GM19193 (cell line): ENCODE measurements around the gene GSDMA.

Experiments used
- POLR2A ChIP-seq: IDR thresholded peaks from 4 replicates; pipeline ENCODE4 v1.6.1; 2011; ENCODE audit not compliant: insufficient read depth, insufficient read length; ENCODE audit errors: extremely low read depth

Gene GSDMA

DNA sequence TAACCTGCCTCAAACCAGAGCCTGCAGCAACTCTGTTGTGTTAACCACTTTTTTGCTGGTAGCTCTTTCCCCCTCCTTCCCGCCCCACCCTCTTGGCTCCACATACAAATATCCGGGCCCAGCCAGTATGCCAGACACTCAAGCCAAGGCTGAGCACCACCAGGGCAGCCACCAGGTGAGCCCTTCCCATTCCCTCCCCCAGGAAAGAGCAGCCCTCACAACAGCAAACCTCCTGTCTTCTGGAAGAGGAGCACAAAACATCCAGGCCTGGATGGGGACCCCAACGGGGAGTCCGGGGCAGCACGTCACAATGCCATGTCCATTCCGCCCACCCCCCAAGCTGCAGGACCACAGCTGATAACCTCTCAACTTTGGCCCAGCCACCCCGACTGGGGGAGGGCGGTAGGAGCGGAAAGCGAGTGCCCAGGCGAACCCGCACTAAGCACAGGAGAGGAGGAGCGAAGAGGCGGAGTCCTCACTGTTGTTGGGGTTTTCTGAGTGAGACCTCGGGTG is 36.2 kb upstream of the GSDMA start:
- peak; percentile 59 for TF ChIP-seq POLR2A

DNA sequence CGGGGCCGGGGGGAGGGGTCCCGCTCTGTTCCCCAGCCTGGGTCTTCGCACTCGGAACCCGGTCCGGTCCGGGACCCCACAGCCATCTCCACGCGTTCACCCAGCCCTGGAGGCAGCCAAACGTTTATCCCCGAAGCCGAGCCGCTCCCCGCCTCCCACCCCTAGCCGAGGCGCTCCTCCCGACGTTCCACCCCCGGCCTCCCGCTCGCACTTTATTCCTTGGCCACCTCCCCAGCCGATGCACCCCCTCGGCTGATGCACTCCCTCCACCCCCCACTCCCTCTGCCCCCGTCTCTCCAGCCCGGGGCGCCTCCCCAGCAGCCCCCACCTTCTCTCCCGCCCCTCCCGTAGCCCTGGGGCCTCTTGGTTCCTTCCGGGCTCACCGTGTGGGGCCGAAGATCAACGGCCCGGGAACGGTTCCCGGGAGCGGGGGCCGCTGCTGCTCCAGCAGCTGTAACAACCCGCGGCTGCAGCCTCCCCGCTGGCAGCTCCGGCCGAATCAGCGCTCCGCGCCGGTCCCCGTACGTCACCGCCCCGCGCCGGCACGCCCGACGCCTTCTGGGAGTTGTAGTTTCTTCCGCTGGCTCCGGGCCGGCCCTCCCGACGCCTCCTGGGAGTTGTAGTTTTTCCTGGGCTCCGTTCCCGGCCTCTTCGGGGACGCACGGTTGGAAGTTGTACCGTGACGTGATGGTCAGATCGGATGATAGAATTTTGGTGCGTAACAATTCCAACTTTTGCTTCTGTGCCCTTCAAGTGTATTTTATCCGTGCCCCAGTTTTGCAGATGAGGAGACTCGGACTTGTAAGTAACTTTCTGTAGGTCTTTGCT is 35.5 kb upstream of the GSDMA start, which contains the start of the genes LRRC3C and ORMDL3:
LRRC3C (plus strand) TSS at position 632 of the 828 bp plus-strand sequence. CDS start 13,792 bp downstream, outside the sequence.
ORMDL3 (minus strand) TSS at position 501 of the 828 bp plus-strand sequence. CDS start 3,398 bp downstream, outside the sequence.
- peak; percentile 73 for TF ChIP-seq POLR2A

DNA sequence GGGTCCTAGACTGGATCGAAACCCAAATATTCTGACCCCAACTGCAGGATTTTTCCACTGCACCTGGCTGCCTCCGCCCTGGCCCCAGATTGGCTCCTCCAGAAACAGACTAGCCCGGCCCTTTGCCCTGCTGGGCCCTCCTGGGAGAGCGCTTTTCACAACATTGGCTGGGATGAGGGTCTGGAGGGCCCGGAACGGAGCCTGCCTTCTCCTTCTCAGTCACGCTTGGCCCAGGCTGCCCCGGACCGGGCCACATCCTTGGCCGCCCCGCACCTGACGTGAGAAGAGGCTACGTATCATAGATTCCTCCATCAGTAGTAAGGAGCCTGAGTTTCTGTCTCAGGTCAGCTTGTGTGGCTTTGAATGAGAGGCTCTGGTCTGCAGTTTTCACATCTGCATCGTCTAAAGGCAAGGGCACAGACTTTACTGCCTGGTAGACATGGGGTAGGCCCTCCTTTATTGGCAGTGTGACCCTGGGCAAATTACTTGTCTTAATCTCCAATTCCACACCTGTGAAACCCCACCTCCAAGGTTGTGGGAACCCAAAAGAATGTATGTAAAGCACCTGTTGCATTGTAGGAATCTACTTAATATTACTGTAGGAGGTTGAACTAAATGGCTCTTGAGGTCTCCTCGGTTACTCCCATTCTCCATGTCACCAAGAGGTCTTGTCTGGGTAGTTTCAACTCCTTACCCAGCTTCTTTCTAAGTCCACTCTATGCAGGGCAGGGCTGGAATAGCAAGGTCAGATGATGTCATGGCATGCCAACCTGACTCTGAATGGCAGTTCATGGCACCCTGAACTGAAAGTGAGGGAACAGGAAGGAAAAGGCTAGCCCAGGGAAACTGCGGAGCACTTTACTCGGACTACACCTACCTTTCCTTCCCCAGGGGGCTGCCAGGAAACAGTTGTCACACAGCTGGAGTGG is 34.6 kb upstream of the GSDMA start:
- no peak for TF ChIP-seq POLR2A

DNA sequence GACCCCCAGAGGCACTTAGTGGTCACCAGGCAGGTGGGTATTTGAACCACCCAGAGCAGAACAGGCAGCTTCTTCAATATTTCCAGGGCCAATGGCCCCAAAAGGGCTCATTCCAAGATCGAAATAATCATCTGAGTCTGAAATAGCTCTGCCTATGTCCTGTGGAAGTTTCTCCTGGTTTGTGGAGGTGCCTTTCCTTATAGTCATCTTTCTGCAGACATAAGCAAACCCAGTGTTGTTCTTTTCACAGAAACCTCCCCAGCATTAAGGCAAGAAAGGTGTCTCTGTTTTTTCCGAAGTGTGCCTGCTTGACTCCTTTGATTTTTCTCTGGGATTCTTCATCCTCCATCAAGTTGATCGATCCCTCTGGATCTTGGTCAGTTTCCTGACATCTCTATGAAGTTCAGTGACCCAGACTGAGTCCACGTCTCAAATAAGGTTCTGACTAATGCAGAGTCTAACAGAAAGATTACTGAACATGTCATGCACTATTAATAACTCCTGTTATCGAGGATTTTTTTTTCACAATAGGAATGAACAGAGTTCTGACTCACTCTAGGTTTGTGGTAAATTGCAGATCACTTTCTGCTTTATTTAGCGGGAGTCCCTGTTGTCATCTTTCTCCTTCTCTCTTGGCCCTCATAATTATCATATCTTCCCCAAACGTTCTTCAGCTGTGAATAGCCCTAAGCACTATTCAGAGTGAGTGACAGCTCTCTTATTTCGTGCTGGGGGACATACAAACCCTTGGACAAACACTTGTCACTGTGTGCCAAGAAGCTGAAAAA is 33.8 kb upstream of the GSDMA start:
- no peak for TF ChIP-seq POLR2A

DNA sequence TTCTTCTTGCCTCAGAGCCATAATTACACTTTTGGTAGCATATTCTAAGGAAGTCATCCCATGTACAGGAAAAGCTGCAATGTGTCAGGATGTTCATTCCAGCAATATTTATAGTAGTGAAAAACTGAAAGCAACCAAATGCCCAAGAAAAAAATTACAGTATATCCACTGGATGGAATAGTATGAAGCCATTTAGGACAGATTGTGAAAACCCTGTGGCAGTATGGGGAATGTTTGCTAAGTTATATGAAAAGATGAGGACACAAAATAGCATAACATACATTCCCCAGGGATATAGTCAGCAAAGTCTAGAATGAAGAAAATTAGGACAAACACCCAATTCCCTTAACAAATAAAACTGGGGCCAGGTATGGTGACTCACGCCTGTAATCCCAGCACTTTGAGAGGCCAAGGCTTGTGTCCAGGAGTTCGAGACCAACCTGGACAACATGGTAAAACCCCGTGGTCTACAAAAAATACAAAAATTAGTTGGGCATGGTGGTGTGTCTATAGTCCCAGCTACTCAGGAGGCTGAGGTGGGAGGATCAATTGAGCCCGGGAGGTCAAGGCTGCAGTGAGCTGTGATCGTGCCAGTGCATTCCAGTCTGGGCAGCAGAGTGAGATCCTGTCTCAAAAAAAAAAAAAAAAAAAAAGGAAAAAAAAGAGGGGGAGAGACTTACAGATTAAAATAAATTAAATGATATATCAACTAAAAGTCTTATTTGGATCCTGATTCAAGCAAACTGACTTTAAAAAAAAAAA is 33.0 kb upstream of the GSDMA start:
- TF ChIP-seq POLR2A, result no peak

DNA sequence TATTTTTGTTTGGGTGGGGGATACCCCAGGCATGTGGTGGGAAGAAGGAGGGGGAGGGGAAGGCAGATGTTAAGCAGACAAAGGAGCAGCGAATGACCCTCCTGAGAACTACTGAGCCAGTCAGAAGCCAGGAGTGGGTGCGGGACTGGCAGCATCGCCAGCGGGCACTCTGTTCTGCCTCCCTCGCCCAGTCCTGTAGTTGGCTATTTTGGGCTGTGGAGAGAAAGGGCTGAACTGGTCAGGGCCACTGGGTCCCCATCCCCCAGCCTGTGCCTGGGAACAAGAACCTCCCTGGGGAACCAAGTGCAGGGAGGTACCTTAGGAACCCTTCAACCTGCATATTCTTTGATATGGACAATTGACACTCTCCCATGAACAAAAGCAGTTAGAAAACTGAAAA is 28.9 kb upstream of the GSDMA start:
- no peak for TF ChIP-seq POLR2A

DNA sequence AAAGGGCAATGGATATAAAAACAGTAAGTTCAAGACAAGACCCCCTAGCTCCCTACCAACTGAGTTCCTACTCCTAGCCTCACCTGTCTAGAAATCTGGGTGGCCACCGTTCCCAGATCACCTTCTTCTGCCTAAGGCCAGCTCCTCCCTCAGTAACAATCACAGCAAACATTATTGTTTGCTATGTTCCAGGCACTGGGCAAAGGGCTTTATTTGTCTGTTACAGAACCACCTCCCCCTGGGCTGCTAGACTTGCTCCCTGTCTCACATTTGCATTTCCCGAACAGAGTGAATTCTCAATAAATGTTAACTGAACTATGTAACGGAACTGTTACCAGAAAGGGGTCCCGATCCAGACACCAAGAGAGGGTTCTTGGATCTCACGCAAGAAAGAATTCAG is 28.5 kb upstream of the GSDMA start:
- TF ChIP-seq POLR2A, result no peak

DNA sequence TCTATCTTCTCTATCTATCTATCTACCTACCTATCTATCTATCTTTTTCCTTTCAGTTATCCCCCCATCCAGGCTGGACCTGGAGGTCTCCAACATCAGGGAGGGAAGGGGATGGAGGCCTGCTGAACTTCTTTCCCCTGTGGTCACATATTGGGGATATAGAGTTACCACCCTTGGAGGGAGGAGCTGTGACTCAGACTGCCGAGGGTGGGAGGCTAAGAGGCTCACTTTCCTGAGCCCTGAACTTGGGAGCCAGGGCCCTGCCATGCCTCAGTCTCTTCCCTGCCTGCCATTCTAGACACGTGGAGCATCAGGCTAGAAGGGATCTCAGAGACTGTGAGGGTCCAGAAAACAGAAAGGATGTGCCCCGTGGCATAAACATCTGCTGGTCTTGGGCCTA is 26.9 kb upstream of the GSDMA start:
- no peak for TF ChIP-seq POLR2A

DNA sequence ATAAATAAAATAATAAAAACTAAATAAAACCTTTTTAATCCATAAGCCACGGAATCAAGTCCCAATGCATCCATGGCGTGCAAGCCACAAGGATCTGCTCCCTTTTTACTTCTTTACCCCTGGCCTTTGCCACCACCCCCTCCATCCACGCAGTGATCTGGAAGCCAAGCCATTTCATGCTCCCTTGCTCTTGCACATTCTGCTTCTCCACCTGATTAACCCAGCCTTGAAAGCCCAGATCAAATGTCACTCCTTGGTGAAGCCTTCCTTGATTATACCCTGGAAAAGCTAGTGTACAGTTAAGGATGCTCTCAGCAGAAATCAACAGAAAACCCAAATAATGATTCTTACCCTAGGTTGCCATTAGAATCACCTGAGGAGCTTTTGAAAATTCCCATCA is 25.4 kb upstream of the GSDMA start:
- TF ChIP-seq POLR2A, result no peak

DNA sequence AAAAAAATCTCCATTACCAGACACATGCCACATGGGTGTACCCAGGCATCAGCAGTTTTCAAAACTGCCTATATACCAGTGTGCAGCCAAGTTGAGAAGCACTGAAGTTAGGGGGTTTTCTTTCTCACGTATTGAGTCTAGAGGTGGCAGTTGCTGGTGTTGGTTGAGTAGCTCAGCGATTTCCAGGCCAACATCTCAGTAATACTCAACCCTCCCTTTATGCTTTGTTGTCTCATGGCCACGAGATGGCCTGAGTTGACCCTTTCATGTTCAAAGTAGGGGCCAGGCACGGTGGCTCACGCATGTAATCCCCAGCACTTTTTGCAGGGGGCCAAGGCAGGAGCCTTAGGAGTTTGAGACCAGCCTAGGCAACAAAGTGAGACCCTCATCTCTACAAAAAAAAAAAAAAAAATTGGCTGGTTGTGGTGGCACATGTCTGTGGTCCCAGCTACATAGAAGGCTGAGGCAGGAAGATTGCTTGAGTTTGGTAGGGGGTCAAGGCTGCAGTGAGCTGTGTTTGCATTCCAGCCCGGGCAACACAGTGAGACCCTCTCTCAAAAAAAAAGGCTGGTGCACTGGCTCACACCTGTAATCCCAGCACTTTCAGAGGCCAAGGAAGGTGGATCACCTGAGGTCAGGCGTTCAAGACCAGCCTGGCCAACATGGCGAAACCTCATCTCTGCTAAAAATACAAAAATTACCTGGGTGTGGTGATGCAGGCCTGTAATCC is 24.5 kb upstream of the GSDMA start:
- no peak for TF ChIP-seq POLR2A

DNA sequence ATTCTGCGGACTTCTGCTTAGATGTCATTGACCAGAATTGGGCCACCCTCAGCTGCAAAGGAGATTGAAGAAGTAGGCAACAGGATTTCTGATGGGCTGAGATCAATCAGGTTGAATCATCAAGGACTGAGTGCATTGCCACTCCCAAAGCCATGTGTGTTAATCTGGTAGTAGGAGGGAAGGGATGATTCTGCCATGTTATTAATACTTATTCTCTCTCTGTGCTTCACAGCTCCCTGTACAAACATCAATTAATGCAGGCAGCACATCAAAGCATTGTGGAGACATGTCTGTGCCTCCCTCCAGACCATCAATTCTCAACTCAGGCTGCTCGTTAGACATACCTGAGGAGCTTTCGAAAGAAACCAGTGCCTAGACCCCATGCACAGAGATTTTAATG is 23.7 kb upstream of the GSDMA start:
- TF ChIP-seq POLR2A, result no peak

DNA sequence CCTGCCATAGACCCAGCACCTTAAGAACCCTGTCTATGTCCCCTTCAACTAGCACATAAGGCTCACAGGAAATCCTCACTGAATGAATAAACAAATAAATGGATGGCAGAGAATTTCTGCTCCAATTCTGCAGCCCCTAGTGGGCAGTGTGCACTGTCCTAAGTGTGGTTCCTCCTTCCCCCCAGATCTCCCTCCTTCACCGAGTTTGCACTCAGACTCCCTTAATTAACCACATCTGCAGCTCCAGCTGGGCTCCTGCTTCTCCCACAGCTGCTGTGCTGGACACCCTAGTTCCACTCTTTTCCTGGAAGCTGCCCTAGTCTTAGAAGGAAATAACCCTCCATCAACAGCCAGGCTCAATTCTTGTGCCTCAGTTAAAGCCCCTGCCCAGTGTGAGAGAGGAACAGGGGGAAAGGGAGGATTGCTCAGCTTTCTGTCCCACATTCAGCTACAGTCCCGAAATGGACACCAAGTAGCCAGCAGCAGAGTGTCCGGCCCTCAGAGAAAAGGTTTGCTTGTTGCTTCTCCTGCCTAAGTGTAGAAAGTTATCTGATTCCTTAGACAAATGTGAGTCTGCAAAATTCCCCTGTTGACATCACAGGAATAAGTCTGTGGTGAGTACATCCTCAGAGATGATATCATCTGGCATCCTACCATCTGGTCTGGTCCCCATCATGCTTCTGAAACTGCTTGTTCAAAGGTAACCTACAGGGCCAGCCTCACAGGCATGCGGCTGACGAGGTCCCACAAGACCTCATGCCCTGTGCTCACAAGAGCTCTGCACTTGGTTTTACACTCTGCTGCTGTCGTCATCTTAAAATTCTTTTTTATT is 23.0 kb upstream of the GSDMA start:
- no peak for TF ChIP-seq POLR2A
